B cell (primary cell): ENCODE measurements around the gene POLR1C. TPM values are rescaled to one million over a fixed set of nuclear protein-coding genes. Genes with fewer than 3 reads are reported as not detected.

ENCODE experiments used
- ATAC-seq: fragments of 200-7000 bp; cut with Tn5 transposase; one replicate; pipeline ENCODE4 v1.10.0; 2021; ENCODE audit warnings: low read depth, mild to moderate bottlenecking, moderate number of reproducible peaks, moderate library complexity
- CTCF ChIA-PET: fragments of 350-600 bp; sonication (Branson Sonifier 250); formaldehyde crosslinking; loops from one replicate; lab custom pipeline; 2021; ENCODE audit warnings: antibody characterized with exemption, inconsistent platforms; lab: Charles Lee
- POLR2A ChIA-PET: fragments of 350-600 bp; sonication (Branson Sonifier 250); formaldehyde crosslinking; loops from one replicate; lab custom pipeline; 2021; ENCODE audit warnings: antibody characterized with exemption; lab: Charles Lee
- DNase-seq: peaks from one replicate; pipeline ENCODE4 v3.0.0; 2013
- H2AFZ ChIP-seq: 2 replicates; pipeline ENCODE4 v1.6.1; 2012; ENCODE audit warnings: mild to moderate bottlenecking, low read depth, low read length; ENCODE audit not compliant: insufficient read depth, poor library complexity, severe bottlenecking
- H3K27ac ChIP-seq, 2 donors: 1 replicate in 1 of 2; 2 replicates in 1 of 2; pipeline ENCODE4 v1.5.1; 2012 to 2013; ENCODE audit warnings: low read length in 2 of 2, mild to moderate bottlenecking in 2 of 2, moderate library complexity in 1 of 2
- H3K27me3 ChIP-seq, 4 experiments: fragments of 200-600 bp in 1 of 4; sonication (generic) in 1 of 4; replicated peaks in 1 of 4; 1 replicate in 2 of 4; 2 replicates in 2 of 4; pipeline versions ENCODE4 v1.6.1 to v1.7.0; 2013 to 2016; ENCODE audit warnings: low read length in 3 of 4, mild to moderate bottlenecking in 2 of 4, mixed read lengths in 1 of 4, moderate library complexity in 1 of 4; ENCODE audit not compliant: insufficient read depth in 4 of 4, control insufficient read depth in 3 of 4; ENCODE audit errors: control extremely low read depth in 1 of 4
- H3K36me3 ChIP-seq, 2 experiments: replicated peaks in 1 of 2; 1 replicate in 1 of 2; 2 replicates in 1 of 2; pipeline versions ENCODE4 v1.6.1 to v1.7.1; 2013; ENCODE audit warnings: low read length in 1 of 2; ENCODE audit not compliant: insufficient read depth in 2 of 2, control insufficient read depth in 1 of 2; ENCODE audit errors: control extremely low read depth in 1 of 2, extremely low read depth in 1 of 2
- H3K4me1 ChIP-seq, 2 donors: fragments of 200-600 bp in 1 of 2; sonication (generic) in 1 of 2; 1 replicate in 1 of 2; 2 replicates in 1 of 2; pipeline versions ENCODE4 v1.5.1 to v1.6.1; 2013 to 2017; ENCODE audit warnings: low read length in 2 of 2; ENCODE audit not compliant: control insufficient read depth in 2 of 2, insufficient read depth in 2 of 2
- H3K4me2 ChIP-seq: replicated peaks from 2 replicates; pipeline ENCODE3; 2012; ENCODE audit warnings: mild to moderate bottlenecking, low read depth, low read length; ENCODE audit not compliant: poor library complexity, severe bottlenecking
- H3K4me3 ChIP-seq, 5 experiments: fragments of 200-600 bp in 1 of 5; sonication (generic) in 1 of 5; 1 replicate in 3 of 5; 2 replicates in 2 of 5; pipeline versions ENCODE4 v1.5.1 to v1.7.0; 2011 to 2016; ENCODE audit warnings: low read length in 4 of 5, mild to moderate bottlenecking in 4 of 5, low read depth in 2 of 5, control low read depth in 1 of 5, moderate library complexity in 1 of 5; ENCODE audit not compliant: insufficient read depth in 1 of 5; ENCODE audit errors: control extremely low read depth in 1 of 5, extremely low read depth in 1 of 5
- H3K79me2 ChIP-seq: fragments of 200-600 bp; sonication (generic); one replicate; pipeline ENCODE4 v1.6.0; 2016; ENCODE audit warnings: low read length; ENCODE audit not compliant: control insufficient read depth, insufficient read depth
- H3K9ac ChIP-seq: fragments of 200-600 bp; sonication (generic); 2 replicates; pipeline ENCODE4 v1.6.1; 2017; ENCODE audit warnings: mild to moderate bottlenecking, low read length, moderate library complexity
- H3K9me3 ChIP-seq, 3 donors: one replicate each; pipeline versions ENCODE4 v1.6.1 to v1.7.1; 2013; ENCODE audit warnings: low read length in 2 of 3; ENCODE audit not compliant: control insufficient read depth in 2 of 3, insufficient read depth in 1 of 3; ENCODE audit errors: control extremely low read depth in 1 of 3
- H4K20me1 ChIP-seq: 2 replicates; pipeline ENCODE4 v1.6.0; 2012; ENCODE audit warnings: mild to moderate bottlenecking, low read length; ENCODE audit not compliant: insufficient read depth, control insufficient read depth, poor library complexity, severe bottlenecking
- H3K27ac Mint-ChIP-seq: one replicate; pipeline ENCODE4 v1.8.0; 2021; ENCODE audit warnings: mixed read lengths
- H3K27me3 Mint-ChIP-seq: one replicate; pipeline ENCODE4 v1.8.0; 2021; ENCODE audit warnings: mixed read lengths
- H3K4me1 Mint-ChIP-seq: one replicate; pipeline ENCODE4 v1.8.0; 2021; ENCODE audit warnings: mixed read lengths
- H3K4me3 Mint-ChIP-seq: one replicate; pipeline ENCODE4 v1.8.0; 2021; ENCODE audit warnings: mixed read lengths
- H3K9me3 Mint-ChIP-seq: one replicate; pipeline ENCODE4 v1.8.0; 2022; ENCODE audit warnings: mixed read lengths; ENCODE audit not compliant: insufficient read depth
- CTCF ChIP-seq: fragments of 200-600 bp; IDR thresholded peaks from one replicate; pipeline ENCODE4 v1.8.0; 2022; ENCODE audit warnings: antibody characterized with exemption, mild to moderate bottlenecking
- EZH2 ChIP-seq: IDR thresholded peaks from 2 replicates; pipeline ENCODE4 v1.6.1; 2012; ENCODE audit warnings: borderline replicate concordance, low read depth, mild to moderate bottlenecking, moderate library complexity, low read length; ENCODE audit not compliant: insufficient read depth, poor library complexity, severe bottlenecking
- WGBS: methylation state at CpG from one replicate; pipeline ENCODE4 v1.1.5; 2013; ENCODE audit warnings: missing lambda C conversion rate; ENCODE audit not compliant: insufficient coverage; 5-methylcytosine and 5-hydroxymethylcytosine counted together
- intact Hi-C: fragments of 100-400 bp; cut with micrococcal nuclease; formaldehyde crosslinking; loops from one replicate; pipeline ENCODE4 v1.10.0; 2022
- polyA plus RNA-seq: library from polyadenylated mRNA; depleted of rRNA; stranded (reverse); fragments of >200 nt; gene quantifications from 2 replicates; pipeline ENCODE4 v1.2.3, GENCODE V29; 2012
- total RNA-seq, 2 donors: library from RNA; stranded (reverse); fragments of 120-200 nt in 1 of 2; gene quantifications; 1 replicate in 1 of 2; 2 replicates in 1 of 2; pipeline versions ENCODE4 v1.2.3 to v1.2.4, GENCODE V29; 2013 to 2022

The POLR1C gene
- total and polyA plus RNA-seq, 2 donors (not counting 1 experiment from before 2014, with no cell fraction given), result 21.4 to 43.3 TPM

GRCh38 chr6:43559328-43559727 lies 42.4 kb downstream of the POLR1C start:
- no peaks in the 10 kb centered on the region for H3K9me3 ChIP-seq
- ChIA-PET POLR2A (interaction anchor here (0.7 kb wide), 1 partner anchor 175 kb away, joined by 3 read pairs; no protein-coding TSS in a partner anchor), CTCF (no interaction called here)
- H3K27me3 ChIP-seq, result no peaks in the 10 kb centered on the region
- no peaks in the 10 kb centered on the region for H3K4me1 ChIP-seq
- no peak for TF ChIP-seq EZH2
- no peak for TF ChIP-seq CTCF
- no peaks in the 10 kb centered on the region for H3K9me3 Mint-ChIP-seq
- H3K36me3 ChIP-seq, result peaks cover 27 to 60% of the 10 kb centered on the region in 2 experiments
- no peaks in the 10 kb centered on the region for H3K79me2 ChIP-seq
- no peak overlapping the region for H3K9ac ChIP-seq
- ATAC-seq (no peak), DNase-seq (no peak)
- H3K4me3 Mint-ChIP-seq, result no peak overlapping the region
- no peaks in the 10 kb centered on the region for H3K27me3 Mint-ChIP-seq
- H3K27ac Mint-ChIP-seq, result no peak overlapping the region
- H3K27ac ChIP-seq, result no peak overlapping the region
- H2AFZ ChIP-seq, result no peak overlapping the region
- no peaks in the 10 kb centered on the region for H3K4me1 Mint-ChIP-seq
- no peak overlapping the region for H3K4me2 ChIP-seq
- intact Hi-C loops, result no loop called here
- no peaks in the 10 kb centered on the region for H4K20me1 ChIP-seq
- H3K4me3 ChIP-seq, result no peak overlapping the region

GRCh38 chr6:43570876-43571441 lies 54.1 kb downstream of the POLR1C start:
- Mint-ChIP-seq H3K9me3 (no peaks in the 10 kb centered on the region), H3K27ac (no peak overlapping the region), H3K4me1 (peaks cover 9% of the 10 kb centered on the region), H3K27me3 (no peaks in the 10 kb centered on the region), H3K4me3 (no peak overlapping the region)
- no peaks in the 10 kb centered on the region for H3K27me3 ChIP-seq
- POLR2A ChIA-PET, result no interaction called here
- no peak overlapping the region for H3K9ac ChIP-seq
- TF ChIP-seq EZH2 (no peak), CTCF (no peak)
- no peak for DNase-seq
- no peak overlapping the region for H3K27ac ChIP-seq
- H4K20me1 ChIP-seq, result no peaks in the 10 kb centered on the region
- H3K36me3 ChIP-seq, result peaks cover 3 to 37% of the 10 kb centered on the region in 2 experiments
- no peak overlapping the region for H2AFZ ChIP-seq
- intact Hi-C loops, result no loop called here
- no CpG with 5 or more reads among the region's 5 CpGs for WGBS
- H3K4me2 ChIP-seq, result no peak overlapping the region
- H3K9me3 ChIP-seq, result no peaks in the 10 kb centered on the region
- no peak for ATAC-seq
- H3K4me3 ChIP-seq, result no peak overlapping the region
- CTCF ChIA-PET, result interaction anchor here (0.6 to 1.1 kb wide), 2 partner anchors 415 to 503 kb away, joined by 3 to 4 read pairs; no protein-coding TSS in a partner anchor
- peaks cover 5 to 10% of the 10 kb centered on the region in 2 donors for H3K4me1 ChIP-seq
- peaks cover 21% of the 10 kb centered on the region for H3K79me2 ChIP-seq
